HS-27A (cell line): Measurements from ENCODE around the gene FBXW5.

Source experiments
- DNase-seq: peaks from one replicate; pipeline ENCODE4 v3.0.0-alpha.2; 2012; ENCODE audit warnings: low read depth, missing footprints

FBXW5 gene

GRCh38 chr9:136947955-136948510, 3.5 kb upstream of the FBXW5 start:
- DNase-seq = peak; percentile 38

GRCh38 chr9:136947028-136947891, 2.7 kb upstream of the FBXW5 start:
- DNase-seq = no peak

GRCh38 chr9:136946228-136947027, 1.9 kb upstream of the FBXW5 start:
- no peak for DNase-seq

DNA sequence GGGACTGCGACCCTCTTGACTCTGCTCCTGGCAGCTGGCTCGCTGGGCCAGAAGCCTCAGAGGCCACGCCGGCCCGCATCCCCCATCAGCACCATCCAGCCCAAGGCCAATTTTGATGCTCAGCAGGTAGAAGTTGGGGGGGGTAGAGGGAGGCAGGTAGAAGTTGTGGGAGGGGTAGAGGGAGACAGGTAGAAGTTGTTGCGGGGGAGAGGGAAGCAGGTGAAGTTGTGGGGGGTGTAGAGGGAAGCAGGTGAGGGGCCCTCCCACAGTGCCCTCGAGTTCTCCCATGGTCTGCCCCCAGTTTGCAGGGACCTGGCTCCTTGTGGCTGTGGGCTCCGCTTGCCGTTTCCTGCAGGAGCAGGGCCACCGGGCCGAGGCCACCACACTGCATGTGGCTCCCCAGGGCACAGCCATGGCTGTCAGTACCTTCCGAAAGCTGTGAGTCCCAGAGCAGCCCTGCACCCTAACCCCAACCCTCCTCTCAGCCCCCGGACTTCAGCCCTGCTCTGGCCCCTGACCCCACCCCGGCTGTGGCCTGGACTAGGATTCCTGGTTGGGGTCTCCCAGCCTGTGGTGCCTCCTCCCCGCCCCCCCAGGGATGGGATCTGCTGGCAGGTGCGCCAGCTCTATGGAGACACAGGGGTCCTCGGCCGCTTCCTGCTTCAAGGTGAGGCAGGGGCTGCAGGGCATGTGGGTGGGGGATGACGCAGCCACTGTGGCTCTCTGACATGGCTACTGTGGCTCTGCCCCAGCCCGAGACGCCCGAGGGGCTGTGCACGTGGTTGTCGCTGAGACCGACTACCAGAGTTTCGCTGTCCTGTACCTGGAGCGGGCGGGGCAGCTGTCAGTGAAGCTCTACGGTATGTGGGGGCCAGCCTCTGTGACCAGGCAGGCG, 1.0 kb upstream of the FBXW5 start:
- DNase-seq = no peak

GRCh38 chr9:136944212-136944518, 373 bp downstream of the FBXW5 start:
- no peak for DNase-seq

DNA sequence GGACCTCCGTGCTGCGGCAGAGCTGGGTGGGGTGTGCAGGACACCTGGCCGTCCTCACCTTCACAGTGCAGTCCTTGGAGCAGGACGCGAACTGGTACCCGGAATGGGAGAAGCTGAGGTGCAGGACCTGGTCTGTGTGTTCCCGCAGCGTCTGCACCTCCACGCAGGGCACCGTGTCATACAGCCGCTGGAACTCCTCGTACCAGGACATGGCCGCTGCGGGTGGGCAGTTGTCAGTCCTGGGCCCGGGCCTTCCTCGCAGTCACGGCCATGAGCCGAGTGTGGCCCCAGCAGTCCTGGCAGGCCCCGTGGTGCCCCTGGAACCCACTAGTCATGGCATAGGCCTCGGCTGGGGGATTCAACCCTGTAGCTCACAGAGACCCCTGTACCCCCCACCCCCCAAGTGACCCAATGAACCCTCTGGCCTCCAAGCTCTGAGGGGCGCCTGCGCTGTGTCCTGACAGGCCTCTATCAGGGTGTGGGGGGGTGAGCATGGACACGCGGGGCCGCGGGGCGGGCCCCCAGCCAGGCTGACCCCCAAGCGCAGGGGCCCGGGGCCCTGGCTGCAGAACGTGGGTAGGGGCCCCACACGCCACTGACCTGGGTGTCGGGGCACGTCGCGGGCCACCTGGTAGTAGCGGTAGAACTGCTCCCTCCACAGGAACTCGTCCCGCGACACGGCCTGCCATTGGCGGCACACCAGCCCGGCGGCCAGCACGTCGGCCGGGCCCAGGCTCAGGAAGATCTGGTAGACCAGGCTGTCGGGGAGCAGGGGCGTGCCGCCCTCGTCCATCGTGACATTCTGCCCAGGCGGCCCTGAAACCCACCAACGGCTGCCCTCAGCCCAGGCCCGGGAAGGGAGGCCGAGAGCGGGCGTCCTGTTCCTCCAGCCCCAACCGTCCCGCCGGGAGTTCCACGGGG, 987 bp downstream of the FBXW5 start:
- DNase-seq = no peak

- no peak for DNase-seq
Measured at GRCh38 chr9:136942881-136943230, 1.7 kb downstream of the FBXW5 start.

- DNase-seq = no peak
Measured at GRCh38 chr9:136942112-136942880, 2.2 kb downstream of the FBXW5 start.

DNA sequence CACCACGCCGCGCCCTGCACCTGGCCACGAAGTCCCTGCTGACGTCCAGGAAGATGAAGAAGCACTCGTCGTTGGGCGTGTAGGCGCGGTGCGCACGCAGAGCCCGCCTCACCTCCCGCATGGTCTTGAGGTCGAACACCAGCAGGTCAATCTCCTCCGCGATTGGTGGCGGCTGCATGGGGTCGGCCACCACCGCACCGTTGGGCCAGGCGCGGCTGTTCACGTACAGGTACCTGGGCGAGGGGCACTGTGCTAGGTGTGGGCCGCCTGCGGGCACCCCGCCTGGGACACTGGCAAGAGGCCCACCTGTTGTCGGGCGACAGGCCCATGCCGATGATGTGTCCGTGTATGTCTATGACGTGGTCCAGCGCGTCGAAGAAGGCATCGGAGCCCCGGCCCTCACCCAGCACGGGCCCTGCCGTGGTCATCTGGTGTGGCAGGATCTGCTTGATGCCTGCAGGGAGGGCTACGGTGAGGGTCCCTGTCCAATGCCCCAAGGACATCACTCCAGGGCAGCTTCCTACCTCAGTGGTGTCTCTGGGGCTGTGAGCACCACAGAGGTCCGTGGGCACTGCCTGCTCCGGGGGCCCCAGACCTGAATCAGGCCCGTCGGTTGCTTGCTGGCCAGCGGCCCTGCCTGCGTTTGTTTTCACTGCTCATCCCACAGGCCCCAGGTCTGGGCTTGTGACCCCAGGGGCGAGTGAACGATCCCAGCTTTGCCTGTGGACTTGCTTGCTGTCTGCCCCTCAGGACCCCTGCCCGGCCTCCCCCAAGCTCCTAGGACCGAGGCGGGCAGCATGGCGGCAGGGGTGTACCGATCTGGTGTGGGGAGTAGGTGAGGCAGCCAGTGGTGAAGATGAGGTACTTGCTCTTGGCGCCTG, 3.1 kb downstream of the FBXW5 start:
- DNase-seq = no peak

- no peak for DNase-seq
Measured at GRCh38 chr9:136940526-136941230, 3.9 kb downstream of the FBXW5 start.

DNA sequence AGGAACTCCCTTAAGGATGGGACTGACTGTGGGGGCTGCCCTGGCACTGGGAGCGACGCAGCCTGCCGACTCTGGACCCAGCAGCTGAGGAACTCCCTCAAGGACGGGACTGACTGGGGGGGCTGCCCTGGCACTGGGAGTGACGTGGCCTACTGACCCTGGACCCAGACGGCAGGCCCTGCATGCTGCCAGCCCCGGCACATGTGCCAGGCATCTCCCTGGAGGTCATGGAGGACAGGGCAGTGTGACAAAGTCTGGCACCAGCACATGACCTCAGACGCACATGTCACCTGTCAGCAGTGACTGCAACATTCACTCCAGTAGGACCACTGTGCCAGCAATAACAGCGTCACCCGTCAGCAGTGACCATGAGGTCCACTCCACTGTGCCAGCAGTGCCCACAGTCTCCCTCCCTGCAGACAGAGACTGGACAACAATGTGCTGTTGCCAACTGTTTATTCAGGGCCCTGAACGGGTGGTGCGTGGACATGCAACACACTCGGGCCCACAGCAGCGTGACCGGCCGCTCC, 4.5 kb downstream of the FBXW5 start:
- DNase-seq = no peak

DNA sequence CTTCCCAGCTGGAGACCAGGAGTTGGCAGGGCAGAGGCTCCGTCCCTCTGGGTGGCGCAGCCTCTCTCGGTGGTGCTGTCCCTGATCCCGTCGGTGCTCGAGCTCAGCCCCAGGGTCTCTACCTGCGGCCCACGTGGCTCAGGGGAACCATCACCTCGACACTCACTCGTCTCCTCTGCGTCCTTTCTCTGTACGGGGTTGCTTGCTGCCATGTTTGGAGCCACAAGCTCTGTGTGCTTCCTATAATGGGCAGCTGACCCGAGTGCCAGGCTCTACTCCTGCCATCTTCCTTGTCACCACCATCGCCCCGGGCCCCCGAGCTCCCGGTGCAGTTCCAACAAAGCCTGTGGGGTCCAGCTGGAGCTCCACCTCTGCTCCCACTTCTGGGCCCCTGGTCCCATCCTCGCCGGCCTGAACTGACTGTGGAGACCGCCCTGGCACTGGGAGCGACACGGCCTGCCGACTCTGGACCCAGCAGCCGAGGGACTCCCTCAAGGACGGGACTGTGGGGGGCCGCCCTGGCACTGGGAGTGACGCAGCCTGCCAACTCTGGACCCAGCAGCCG, 5.0 kb downstream of the FBXW5 start:
- no peak for DNase-seq

DNA sequence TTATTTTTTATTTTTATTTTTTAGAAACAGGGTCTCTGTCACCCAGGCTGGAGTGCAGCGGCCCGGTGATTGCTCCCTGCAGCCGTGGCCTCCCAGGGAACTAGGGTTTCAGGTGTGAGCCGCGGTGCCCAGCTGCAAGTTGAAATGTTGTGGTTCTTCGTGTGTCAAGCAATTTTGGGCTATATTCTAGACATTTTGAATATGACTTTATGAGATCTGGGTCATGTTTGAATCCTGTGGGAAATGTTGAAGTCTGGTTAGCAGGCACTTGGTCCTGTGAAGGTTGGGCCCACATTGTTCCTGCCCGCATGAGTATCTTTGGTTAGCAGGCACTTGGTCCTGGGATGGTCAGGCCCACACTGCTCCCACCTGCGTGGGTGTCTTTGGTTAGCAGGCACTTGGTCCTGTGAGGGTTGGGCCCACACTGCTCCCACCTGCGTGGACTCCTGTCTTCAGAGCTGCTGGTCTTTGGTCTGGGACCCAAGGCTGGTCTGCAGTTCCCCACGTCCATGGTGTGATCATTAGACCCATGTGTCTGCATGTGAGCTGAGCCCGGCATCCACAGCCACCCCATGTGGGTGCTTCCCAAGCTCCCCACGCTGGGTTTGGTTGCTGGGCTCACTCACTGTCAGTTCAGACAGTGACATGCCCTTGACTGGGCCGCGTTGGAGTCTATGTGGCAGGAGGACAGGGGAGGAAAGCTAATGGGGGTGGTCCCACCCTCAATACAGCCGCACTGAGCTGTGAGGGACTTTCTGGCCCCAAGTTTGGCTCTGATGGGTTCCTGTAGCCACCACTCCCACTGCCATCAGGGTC, 7.1 kb downstream of the FBXW5 start:
- DNase-seq = no peak

DNA sequence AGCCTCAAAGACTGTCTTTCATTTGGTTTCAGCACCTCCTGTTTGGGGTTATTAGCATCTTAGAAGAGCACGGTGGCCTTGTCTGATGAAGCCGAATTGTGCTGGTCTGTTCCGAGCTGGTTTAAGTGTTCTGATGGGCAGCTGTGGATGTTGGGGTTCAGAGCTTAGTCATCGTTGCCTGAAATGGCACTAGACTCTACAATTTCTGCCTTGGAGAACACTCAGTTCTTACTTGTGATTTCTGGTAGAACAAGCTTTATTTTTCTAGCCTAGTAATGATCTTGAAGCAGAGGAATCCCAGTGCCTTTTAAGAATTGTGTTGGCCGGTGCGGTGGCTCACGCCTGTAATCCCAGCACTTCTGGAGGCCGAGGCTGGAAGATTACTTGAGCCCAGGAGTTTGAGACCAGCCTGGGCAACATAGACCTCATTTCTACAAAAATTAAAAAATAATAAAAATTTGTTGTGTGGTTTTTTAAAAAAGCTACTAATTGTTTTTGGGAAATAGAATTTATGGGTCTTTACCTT, 7.8 kb downstream of the FBXW5 start:
- DNase-seq = no peak

GRCh38 chr9:136935651-136936050, 8.9 kb downstream of the FBXW5 start:
- DNase-seq = no peak

- no peak for DNase-seq
Measured at GRCh38 chr9:136934277-136934676, 10.3 kb downstream of the FBXW5 start.

GRCh38 chr9:136931611-136932130, 12.9 kb downstream of the FBXW5 start:
- no peak for DNase-seq
